Neuronal stem cell (in vitro differentiated cells): Measurements from ENCODE around the gene KRTAP12-4.
"Not testable (repeated sequence)": the region's sequence is repeated elsewhere in the genome, so short reads cannot be mapped to it uniquely, and the experiment has no call there.

ENCODE experiments used
- DNase-seq: peaks from one replicate; pipeline ENCODE4 v3.0.0-alpha.2; 2013; ENCODE audit warnings: low spot score
- H2AFZ ChIP-seq: one replicate; pipeline ENCODE4 v1.6.1; 2013; ENCODE audit warnings: mild to moderate bottlenecking, low read length, inconsistent platforms
- H2AK5ac ChIP-seq: 2 replicates; pipeline ENCODE4 v1.6.1; 2013; ENCODE audit warnings: low read depth, mild to moderate bottlenecking, inconsistent platforms, low read length, moderate library complexity, mixed read lengths
- H2BK120ac ChIP-seq: 2 replicates; pipeline ENCODE4 v1.6.1; 2013; ENCODE audit warnings: low read depth, mild to moderate bottlenecking, inconsistent platforms, low read length, moderate library complexity, mixed read lengths
- H2BK12ac ChIP-seq: one replicate; pipeline ENCODE4 v1.6.1; 2013; ENCODE audit warnings: low read length, inconsistent platforms
- H2BK15ac ChIP-seq: 2 replicates; pipeline ENCODE4 v1.6.1; 2013; ENCODE audit warnings: mild to moderate bottlenecking, low read length, inconsistent platforms, mixed read lengths
- H2BK5ac ChIP-seq: one replicate; pipeline ENCODE4 v1.6.1; 2013; ENCODE audit warnings: inconsistent platforms, mild to moderate bottlenecking, low read length, moderate library complexity
- H3K14ac ChIP-seq: one replicate; pipeline ENCODE4 v1.6.1; 2013; ENCODE audit warnings: low read length, inconsistent platforms
- H3K18ac ChIP-seq: 2 replicates; pipeline ENCODE4 v1.6.1; 2013; ENCODE audit warnings: low read length, inconsistent platforms
- H3K23ac ChIP-seq: 2 replicates; pipeline ENCODE4 v1.6.1; 2013; ENCODE audit warnings: low read depth, mild to moderate bottlenecking, mixed read lengths, low read length, inconsistent platforms; ENCODE audit not compliant: poor library complexity
- H3K27ac ChIP-seq: replicated peaks from 3 replicates; pipeline ENCODE4 v1.5.1; 2013; ENCODE audit warnings: low read length, inconsistent platforms
- H3K27me3 ChIP-seq, 3 experiments: 2 replicates each; pipeline ENCODE4 v1.6.1; 2013; ENCODE audit warnings: low read length in 3 of 3, mild to moderate bottlenecking in 2 of 3, inconsistent platforms in 1 of 3, low read depth in 1 of 3, mixed read lengths in 1 of 3, moderate library complexity in 1 of 3; ENCODE audit not compliant: control insufficient read depth in 3 of 3, insufficient read depth in 3 of 3
- H3K36me3 ChIP-seq, 2 donors: replicated peaks in 1 of 2; 2 replicates each; pipeline ENCODE4 v1.6.1; 2013; ENCODE audit warnings: low read length in 2 of 2; ENCODE audit not compliant: control insufficient read depth in 2 of 2, insufficient read depth in 2 of 2
- H3K4ac ChIP-seq: 2 replicates; pipeline ENCODE4 v1.6.1; 2013; ENCODE audit warnings: inconsistent platforms, mild to moderate bottlenecking, low read length, moderate library complexity
- H3K4me1 ChIP-seq, 2 donors: 1 replicate in 1 of 2; 2 replicates in 1 of 2; pipeline ENCODE4 v1.6.1; 2013; ENCODE audit warnings: low read length in 2 of 2, low read depth in 1 of 2; ENCODE audit not compliant: control insufficient read depth in 2 of 2, insufficient read depth in 1 of 2
- H3K4me2 ChIP-seq: one replicate; pipeline ENCODE4 v1.6.1; 2013; ENCODE audit warnings: mild to moderate bottlenecking, low read length, inconsistent platforms; ENCODE audit not compliant: insufficient read depth, poor library complexity, severe bottlenecking
- H3K4me3 ChIP-seq, 2 donors: 2 replicates each; pipeline ENCODE4 v1.5.1; 2013; ENCODE audit warnings: low read length in 2 of 2, mild to moderate bottlenecking in 2 of 2, inconsistent platforms in 1 of 2, moderate library complexity in 1 of 2
- H3K79me1 ChIP-seq: one replicate; pipeline ENCODE4 v1.6.1; 2013; ENCODE audit warnings: low read depth, mild to moderate bottlenecking, inconsistent platforms, low read length, moderate library complexity
- H3K9ac ChIP-seq: one replicate; pipeline ENCODE4 v1.6.1; 2013; ENCODE audit warnings: mild to moderate bottlenecking, low read depth, low read length, inconsistent platforms; ENCODE audit not compliant: poor library complexity
- H3K9me3 ChIP-seq, 2 donors: replicated peaks in 1 of 2; 2 replicates each; pipeline versions ENCODE3 to v1.6.1; 2013; ENCODE audit warnings: low read length in 2 of 2, mild to moderate bottlenecking in 2 of 2, inconsistent platforms in 1 of 2, low read depth in 1 of 2, mixed read lengths in 1 of 2, moderate library complexity in 1 of 2; ENCODE audit not compliant: control insufficient read depth in 2 of 2, insufficient read depth in 1 of 2
- H4K8ac ChIP-seq: one replicate; pipeline ENCODE4 v1.6.1; 2013; ENCODE audit warnings: low read depth, mild to moderate bottlenecking, inconsistent platforms, low read length, moderate library complexity
- H4K91ac ChIP-seq: one replicate; pipeline ENCODE4 v1.6.1; 2013; ENCODE audit warnings: low read length, low read depth, mild to moderate bottlenecking, inconsistent platforms; ENCODE audit not compliant: poor library complexity
- WGBS, 2 donors: extraction: QIAGEN DNeasy Blood & Tissue Kit; methylation state at CpG; one replicate each; pipeline ENCODE4 v1.1.7; 2013; ENCODE audit warnings: missing lambda C conversion rate in 2 of 2, mixed read lengths in 1 of 2; ENCODE audit not compliant: insufficient read length in 2 of 2, insufficient replicate concordance in 1 of 2; ENCODE audit errors: extremely low coverage in 2 of 2; 5-methylcytosine and 5-hydroxymethylcytosine counted together

The KRTAP12-4 gene

DNA sequence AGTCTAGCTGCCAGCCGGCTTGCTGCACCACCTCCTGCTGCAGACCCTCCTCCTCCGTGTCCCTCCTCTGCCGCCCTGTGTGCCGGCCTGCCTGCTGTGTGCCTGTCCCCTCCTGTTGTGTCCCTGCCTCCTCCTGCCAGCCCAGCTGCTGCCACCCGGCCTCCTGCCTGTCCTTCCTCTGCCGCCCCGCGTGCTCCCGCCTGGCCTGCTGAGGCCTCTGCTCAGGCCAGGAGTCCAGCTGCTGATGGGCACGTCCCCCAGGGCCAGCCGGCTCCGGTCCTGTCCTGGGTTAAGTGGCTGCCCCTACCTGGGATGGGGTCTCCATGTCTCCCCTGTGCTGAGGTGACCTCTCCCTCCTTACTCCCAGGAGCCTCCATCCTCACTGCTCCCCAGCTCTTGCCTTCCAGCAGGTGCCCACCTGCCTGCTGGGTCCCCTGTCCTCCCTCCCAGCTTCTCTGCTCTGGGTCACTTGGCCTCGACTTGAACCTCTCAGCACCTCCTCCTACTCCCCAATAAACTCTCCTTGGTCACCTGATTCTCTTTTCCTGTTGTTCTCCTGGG, 41.7 kb downstream of the KRTAP12-4 start:
- Histone ChIP-seq H2BK15ac (peak overlapping the region; percentile 84), H2BK12ac (peak overlapping the region; percentile 41), H3K9me3 (peaks cover 3 to 8% of the 10 kb centered on the region in 2 donors), H3K79me1 (no peaks in the 10 kb centered on the region), H3K27ac (no peak overlapping the region), H4K8ac (no peak overlapping the region), H3K4ac (no peak overlapping the region), H2BK120ac (peak overlapping the region; percentile 35), H3K36me3 (no peaks in the 10 kb centered on the region), H2AFZ (no peak overlapping the region), H3K23ac (peak overlapping the region; percentile 22), H3K18ac (peak overlapping the region; percentile 57), H3K4me1 (no peaks in the 10 kb centered on the region), H2AK5ac (peak overlapping the region; percentile 96), H3K4me3 (peak overlapping the region in 1 of 2 donors; percentile 8), H3K27me3 (no peaks in the 10 kb centered on the region), H4K91ac (peak overlapping the region; percentile 77), H2BK5ac (no peak overlapping the region), H3K4me2 (no peak overlapping the region), H3K9ac (no peak overlapping the region), H3K14ac (peak overlapping the region; percentile 97)
- WGBS, 2 donors = no CpG with 5 or more reads among the region's 13 CpGs
- DNase-seq = no peak

DNA sequence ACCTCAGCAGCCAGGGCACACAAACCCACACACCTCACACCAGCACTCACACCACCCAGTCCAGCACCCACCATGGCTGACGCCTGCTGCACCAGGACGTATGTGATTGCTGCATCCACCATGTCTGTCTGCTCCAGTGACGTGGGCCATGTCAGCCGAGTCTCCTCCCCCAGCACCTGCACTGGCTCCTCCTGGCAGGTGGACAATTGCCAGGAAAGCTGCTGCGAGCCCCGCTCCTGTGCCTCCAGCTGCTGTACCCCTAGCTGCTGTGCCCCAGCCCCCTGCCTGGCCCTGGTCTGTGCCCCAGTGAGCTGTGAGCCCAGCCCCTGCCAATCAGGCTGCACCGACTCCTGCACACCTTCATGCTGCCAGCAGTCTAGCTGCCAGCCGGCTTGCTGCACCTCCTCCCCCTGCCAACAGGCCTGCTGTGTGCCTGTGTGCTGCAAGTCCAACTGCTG, 42.4 kb downstream of the KRTAP12-4 start, which contains the start of gene KRTAP10-8:
TSS of gene KRTAP10-8 (plus strand) at position 51 of the 458 bp plus-strand sequence. CDS start at position 73, 22 bp downstream.
- Histone ChIP-seq H3K27me3 (no peaks in the 10 kb centered on the region), H3K9ac (peak within 1 kb of the TSS; percentile 61), H3K4me2 (no peak within 1 kb of the TSS), H3K18ac (peak within 1 kb of the TSS; percentile 77), H2AFZ (no peak within 1 kb of the TSS), H2BK15ac (peak within 1 kb of the TSS; percentile 84), H4K91ac (peak within 1 kb of the TSS; percentile 77), H2BK120ac (peak within 1 kb of the TSS; percentile 35), H2BK5ac (no peak within 1 kb of the TSS), H3K23ac (peak within 1 kb of the TSS; percentile 22), H3K14ac (peak within 1 kb of the TSS; percentile 97), H2BK12ac (peak within 1 kb of the TSS; percentile 41), H3K9me3 (peaks cover 3 to 8% of the 10 kb centered on the region in 2 donors), H2AK5ac (peak within 1 kb of the TSS; percentile 96), H3K27ac (no peak within 1 kb of the TSS), H3K36me3 (no peaks in the 10 kb centered on the region), H4K8ac (no peak within 1 kb of the TSS), H3K79me1 (no peaks in the 10 kb centered on the region), H3K4ac (no peak within 1 kb of the TSS), H3K4me3 (peak within 1 kb of the TSS in 1 of 2 donors; percentile 22), H3K4me1 (no peaks in the 10 kb centered on the region)
- no CpG with 5 or more reads among the region's 8 CpGs for WGBS, 2 donors
- no peak for DNase-seq

DNA sequence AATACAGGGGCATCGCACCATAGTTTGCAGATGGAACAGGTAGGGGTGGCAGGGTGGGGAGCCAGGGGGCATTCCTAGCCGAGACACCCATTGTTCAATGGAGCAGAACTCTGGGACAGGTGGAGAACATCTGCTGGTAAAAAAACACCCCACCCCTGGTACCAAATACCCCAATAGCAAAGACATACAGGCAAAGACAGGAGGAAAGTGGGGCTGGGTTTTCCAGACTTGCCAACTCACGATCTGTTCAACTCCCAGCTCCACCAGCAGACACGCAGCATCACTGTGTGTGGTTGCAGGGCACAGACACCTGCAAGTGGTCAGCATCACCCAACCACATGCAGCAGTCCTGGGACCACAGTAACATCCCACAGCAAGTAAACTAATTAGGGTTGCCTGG, 42.9 kb downstream of the KRTAP12-4 start:
- Histone ChIP-seq H2AFZ (no peak overlapping the region), H3K9me3 (peaks cover 3 to 8% of the 10 kb centered on the region in 2 donors), H3K4me2 (no peak overlapping the region), H2BK120ac (no peak overlapping the region), H3K27me3 (no peaks in the 10 kb centered on the region), H3K4me1 (no peaks in the 10 kb centered on the region), H3K4ac (no peak overlapping the region), H2AK5ac (no peak overlapping the region), H3K18ac (no peak overlapping the region), H2BK12ac (no peak overlapping the region), H2BK15ac (no peak overlapping the region), H3K36me3 (no peaks in the 10 kb centered on the region), H4K91ac (no peak overlapping the region), H3K79me1 (no peaks in the 10 kb centered on the region), H3K9ac (no peak overlapping the region), H3K23ac (no peak overlapping the region), H3K27ac (no peak overlapping the region), H3K4me3 (peak overlapping the region in 1 of 2 donors; percentile 22), H3K14ac (no peak overlapping the region), H2BK5ac (no peak overlapping the region), H4K8ac (no peak overlapping the region)
- no peak for DNase-seq
- WGBS, 2 donors = no CpG with 5 or more reads among the region's 4 CpGs

DNA sequence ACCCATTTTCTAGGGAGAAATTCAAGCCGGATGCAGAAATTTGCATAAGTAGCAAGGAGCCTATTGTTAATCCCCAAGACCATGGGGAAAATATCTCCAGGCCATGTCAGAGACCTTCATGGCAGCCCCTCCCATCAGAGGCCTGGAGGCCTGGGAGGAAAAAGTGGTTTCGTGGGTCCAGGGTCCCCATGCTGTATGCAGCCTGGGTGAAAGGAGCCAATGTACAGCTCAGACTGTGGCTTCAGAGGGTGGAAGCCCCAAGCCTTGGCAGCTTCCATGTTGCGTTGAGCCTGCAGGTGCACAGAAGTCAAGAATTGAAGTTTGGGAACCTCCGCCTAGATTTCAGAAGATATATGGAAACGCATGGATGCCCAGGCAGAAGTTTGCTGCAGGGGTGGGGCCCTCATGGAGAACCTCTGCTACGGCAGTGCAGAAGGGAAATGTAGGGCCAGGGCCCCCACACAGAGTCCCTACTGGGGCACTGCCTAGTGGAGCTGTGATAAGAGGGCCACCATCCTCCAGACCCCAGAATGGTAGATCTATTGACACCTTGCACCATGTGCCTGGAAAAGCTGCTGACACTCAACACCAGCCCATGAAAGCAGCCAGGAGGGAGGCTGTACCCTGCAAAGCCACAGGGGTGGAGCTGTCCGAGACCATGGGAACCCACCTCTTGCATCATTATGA, 44.2 kb downstream of the KRTAP12-4 start:
- not testable (repeated sequence) for H2BK15ac ChIP-seq, H3K9ac ChIP-seq, H3K9me3 ChIP-seq, H3K4me3 ChIP-seq, H2BK12ac ChIP-seq, H3K4me1 ChIP-seq, H3K14ac ChIP-seq, H3K4me2 ChIP-seq, H3K4ac ChIP-seq, H3K36me3 ChIP-seq, H4K91ac ChIP-seq, H2BK5ac ChIP-seq, H2BK120ac ChIP-seq, H4K8ac ChIP-seq, H2AK5ac ChIP-seq, H2AFZ ChIP-seq, H3K27ac ChIP-seq, H3K79me1 ChIP-seq, DNase-seq, H3K18ac ChIP-seq, H3K27me3 ChIP-seq, H3K23ac ChIP-seq
- no CpG with 5 or more reads among the region's 7 CpGs for WGBS, 2 donors
